Keratinocyte (primary cell): ENCODE measurements around the gene BMF. TPM values are rescaled to one million over a fixed set of nuclear protein-coding genes. Genes with fewer than 3 reads are reported as not detected.

ENCODE experiments used
- DNase-seq: peaks from one replicate; pipeline ENCODE4 v3.0.0-alpha.2; 2011; ENCODE audit warnings: low read depth, missing footprints, low spot score
- FAIRE-seq: peaks from 2 replicates; lab custom pipeline; 2011; peaks lifted over from hg19 to GRCh38; lab: Jason Lieb, UNC
- H2AFZ ChIP-seq: 2 replicates; pipeline ENCODE4 v1.6.0; 2012; ENCODE audit warnings: low read length, control low read depth, inconsistent platforms; ENCODE audit not compliant: control insufficient read depth
- H3K27ac ChIP-seq: 2 replicates; pipeline ENCODE4 v1.5.1; 2011; ENCODE audit warnings: low read length; ENCODE audit not compliant: control insufficient read depth, insufficient read depth
- H3K27me3 ChIP-seq: 3 replicates; pipeline ENCODE4 v1.6.0; 2011; ENCODE audit warnings: low read length; ENCODE audit not compliant: control insufficient read depth, insufficient read depth; ENCODE audit errors: extremely low read depth
- H3K36me3 ChIP-seq, 2 experiments: 2 replicates in 1 of 2; 3 replicates in 1 of 2; pipeline ENCODE4 v1.5.1; 2011; ENCODE audit warnings: low read length in 2 of 2, mild to moderate bottlenecking in 1 of 2; ENCODE audit not compliant: control insufficient read depth in 2 of 2, insufficient read depth in 2 of 2; ENCODE audit errors: extremely low read depth in 1 of 2
- H3K4me1 ChIP-seq: 3 replicates; pipeline ENCODE4 v1.5.1; 2011; ENCODE audit warnings: low read length; ENCODE audit not compliant: control insufficient read depth, insufficient read depth; ENCODE audit errors: extremely low read depth
- H3K4me2 ChIP-seq: 3 replicates; pipeline ENCODE4 v1.6.0; 2011; ENCODE audit warnings: low read depth, low read length; ENCODE audit not compliant: control insufficient read depth, insufficient read depth; ENCODE audit errors: extremely low read depth
- H3K4me3 ChIP-seq, 3 experiments: fragments of 200-600 bp in 1 of 3; sonication (generic) in 1 of 3; 2 replicates in 2 of 3; 3 replicates in 1 of 3; pipeline ENCODE4 v1.5.1; 2011 to 2016; ENCODE audit warnings: low read length in 3 of 3, mild to moderate bottlenecking in 3 of 3, control low read depth in 2 of 3, inconsistent platforms in 1 of 3, low read depth in 1 of 3, mixed read lengths in 1 of 3, mixed run types in 1 of 3, moderate library complexity in 1 of 3; ENCODE audit not compliant: control insufficient read depth in 2 of 3, insufficient read depth in 2 of 3; ENCODE audit errors: extremely low read depth in 1 of 3
- H3K79me2 ChIP-seq: 2 replicates; pipeline ENCODE4 v1.6.0; 2012; ENCODE audit warnings: low read length; ENCODE audit not compliant: control insufficient read depth, insufficient read depth
- H3K9ac ChIP-seq: 3 replicates; pipeline ENCODE4 v1.6.0; 2011; ENCODE audit warnings: low read length; ENCODE audit not compliant: control insufficient read depth, insufficient read depth; ENCODE audit errors: extremely low read depth
- H3K9me1 ChIP-seq: 3 replicates; pipeline ENCODE4 v1.6.0; 2011; ENCODE audit warnings: low read length; ENCODE audit not compliant: control insufficient read depth, insufficient read depth; ENCODE audit errors: extremely low read depth
- H3K9me3 ChIP-seq: 2 replicates; pipeline ENCODE4 v1.5.1; 2012; ENCODE audit warnings: low read depth, low read length; ENCODE audit not compliant: control insufficient read depth
- H4K20me1 ChIP-seq: 3 replicates; pipeline ENCODE4 v1.6.0; 2011; ENCODE audit warnings: low read length; ENCODE audit not compliant: control insufficient read depth, insufficient read depth; ENCODE audit errors: extremely low read depth
- CTCF ChIP-seq, 3 experiments: IDR thresholded peaks in 1 of 3; conservative IDR thresholded peaks in 1 of 3; optimal IDR thresholded peaks in 1 of 3; 2 replicates in 2 of 3; 3 replicates in 1 of 3; pipeline versions ENCODE3 to v1.5.1; 2011; ENCODE audit warnings: low read length in 3 of 3, mild to moderate bottlenecking in 3 of 3, moderate library complexity in 2 of 3, control low read depth in 1 of 3, inconsistent platforms in 1 of 3; ENCODE audit not compliant: insufficient read depth in 2 of 3; ENCODE audit errors: extremely low read depth in 1 of 3
- EZH2 ChIP-seq: IDR thresholded peaks from one replicate; pipeline ENCODE4 v1.6.1; 2012; ENCODE audit warnings: inconsistent platforms, mild to moderate bottlenecking, low read length, moderate library complexity
- dilution Hi-C: fragments of 300-500 bp; cut with MboI; formaldehyde crosslinking; loops from one replicate; pipeline ENCODE4 v1.7.0; 2020; ENCODE audit warnings: low sequenced_read_pairs; ENCODE audit not compliant: extremely low pct_ligation_motif_present
- polyA plus RNA-seq, 5 experiments: library from polyadenylated mRNA; depleted of rRNA in 3 of 5; stranded (reverse) in 3 of 5; stranded (forward) in 1 of 5; unstranded in 1 of 5; fragments of >200 nt; gene quantifications; 1 replicate in 1 of 5; 2 replicates in 3 of 5; 3 replicates in 1 of 5; pipeline versions ENCODE4 v1.2.1 to v1.2.3, GENCODE V29; 2011 to 2012; ENCODE audit warnings: missing spikeins in 2 of 5, low read depth in 1 of 5, low replicate concordance in 1 of 5

The BMF gene
- polyA plus RNA-seq, 1 donor (not counting 4 experiments of a cell fraction or from before 2014, with no cell fraction given) = 0.13 TPM

GRCh38 chr15:40134885-40135284, 26.2 kb upstream of the BMF start:
- H4K20me1 ChIP-seq = no peaks in the 10 kb centered on the region
- H3K36me3 ChIP-seq = no peaks in the 10 kb centered on the region
- H3K4me3 ChIP-seq = no peak overlapping the region
- no peaks in the 10 kb centered on the region for H3K79me2 ChIP-seq
- dilution Hi-C loops = no loop called here
- H3K27me3 ChIP-seq = no peaks in the 10 kb centered on the region
- FAIRE-seq (no peak), DNase-seq (no peak)
- H3K27ac ChIP-seq = no peak overlapping the region
- no peaks in the 10 kb centered on the region for H3K4me1 ChIP-seq
- H2AFZ ChIP-seq = no peak overlapping the region
- TF ChIP-seq EZH2 (no peak), CTCF (optimal IDR thresholded peaks at IDR 0.05 in 1 of 3, IDR thresholded peaks at IDR 0.05 in 1 of 3, conservative IDR thresholded peaks at IDR 0.05 in 1 of 3; ENCODE audit: extremely low read depth in 1 of 3, insufficient read depth in 2 of 3, low read length in 3 of 3) (no peak)
- no peaks in the 10 kb centered on the region for H3K9me1 ChIP-seq
- no peak overlapping the region for H3K4me2 ChIP-seq
- no peak overlapping the region for H3K9ac ChIP-seq
- no peaks in the 10 kb centered on the region for H3K9me3 ChIP-seq

GRCh38 chr15:40133544-40133943, 24.9 kb upstream of the BMF start:
- H3K4me2 ChIP-seq = no peak overlapping the region
- no peaks in the 10 kb centered on the region for H3K79me2 ChIP-seq
- FAIRE-seq (no peak), DNase-seq (no peak)
- H3K9me3 ChIP-seq = no peaks in the 10 kb centered on the region
- no peak overlapping the region for H3K27ac ChIP-seq
- no peak overlapping the region for H2AFZ ChIP-seq
- no peak overlapping the region for H3K9ac ChIP-seq
- no peak for TF ChIP-seq EZH2
- no peak for TF ChIP-seq CTCF (optimal IDR thresholded peaks at IDR 0.05 in 1 of 3, IDR thresholded peaks at IDR 0.05 in 1 of 3, conservative IDR thresholded peaks at IDR 0.05 in 1 of 3; ENCODE audit: extremely low read depth in 1 of 3, insufficient read depth in 2 of 3, low read length in 3 of 3)
- H3K27me3 ChIP-seq = no peaks in the 10 kb centered on the region
- H3K4me1 ChIP-seq = no peaks in the 10 kb centered on the region
- dilution Hi-C loops = no loop called here
- H3K36me3 ChIP-seq = no peaks in the 10 kb centered on the region
- no peak overlapping the region for H3K4me3 ChIP-seq
- H3K9me1 ChIP-seq = no peaks in the 10 kb centered on the region
- H4K20me1 ChIP-seq = no peaks in the 10 kb centered on the region
